Measurements from ENCODE around the gene MKNK2.
A peak's percentile ranks its signal among the peaks of the same experiment; 100 is the strongest.

Gene MKNK2

DNA sequence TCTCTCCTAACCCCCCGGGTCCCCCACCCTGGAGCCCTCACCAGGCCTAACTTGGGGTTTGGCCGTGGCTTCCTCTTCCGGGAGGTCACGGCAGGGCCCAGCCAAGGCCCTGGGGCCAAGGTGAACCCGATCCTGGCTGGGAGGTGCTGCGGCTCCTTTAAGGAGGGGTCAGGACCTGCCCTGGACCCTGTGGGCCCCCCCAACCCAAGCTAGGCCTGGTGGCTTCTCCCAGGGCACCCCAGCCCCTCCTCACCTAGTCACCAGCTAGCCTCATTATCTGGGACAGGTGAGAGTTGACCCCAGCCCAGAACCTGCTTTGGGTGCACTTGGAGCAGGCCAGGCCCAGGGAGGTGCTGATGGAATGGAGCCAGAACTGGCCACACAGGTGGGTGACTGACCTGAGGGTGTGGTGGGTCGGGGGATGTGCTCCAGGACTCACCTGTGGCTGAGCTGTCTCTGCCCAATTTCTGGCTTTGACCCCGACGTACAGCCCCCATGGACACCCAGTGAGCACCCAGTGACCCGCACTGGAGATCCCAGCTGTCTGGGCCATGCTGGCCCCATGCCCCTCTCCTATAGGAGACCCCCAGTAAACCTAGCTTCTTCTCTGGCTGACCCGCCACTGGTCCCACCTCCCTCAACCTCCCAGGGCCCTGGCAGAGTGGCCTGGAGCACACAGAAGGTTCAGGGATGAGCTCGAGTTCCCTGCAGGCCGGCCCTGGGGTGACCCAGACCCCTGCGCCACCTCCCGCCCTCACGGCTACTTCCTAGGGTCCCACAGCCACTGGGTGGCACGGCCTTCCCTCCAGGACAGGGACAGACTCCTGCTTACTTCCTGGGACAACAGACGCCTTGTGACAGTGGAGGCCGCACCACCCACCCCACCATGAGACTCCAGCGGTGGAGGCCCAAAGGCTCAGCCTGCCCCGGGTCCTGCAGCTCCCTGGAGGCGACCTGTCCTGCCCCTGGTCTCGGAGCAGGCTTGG, 6.7 kb upstream of the MKNK2 start:
- DNase-seq, result no peak

DNA sequence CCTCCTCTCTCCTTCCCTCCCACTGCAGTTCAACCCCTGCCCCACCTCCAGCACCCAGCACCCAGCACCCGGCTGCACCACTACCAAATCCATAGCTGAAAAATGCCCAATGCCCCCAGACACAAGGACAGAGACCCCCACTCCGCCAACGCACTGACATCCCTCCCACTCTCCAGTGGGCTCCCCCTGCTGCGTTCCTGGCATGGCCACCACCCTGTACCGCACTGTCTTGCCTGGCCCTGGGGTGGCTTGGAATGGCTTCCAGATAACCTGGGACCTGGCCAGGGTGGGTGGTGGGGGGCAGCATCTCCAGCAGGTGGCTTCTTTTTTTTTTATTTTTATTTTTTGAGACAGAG, 5.8 kb upstream of the MKNK2 start:
- no peak for DNase-seq

DNA sequence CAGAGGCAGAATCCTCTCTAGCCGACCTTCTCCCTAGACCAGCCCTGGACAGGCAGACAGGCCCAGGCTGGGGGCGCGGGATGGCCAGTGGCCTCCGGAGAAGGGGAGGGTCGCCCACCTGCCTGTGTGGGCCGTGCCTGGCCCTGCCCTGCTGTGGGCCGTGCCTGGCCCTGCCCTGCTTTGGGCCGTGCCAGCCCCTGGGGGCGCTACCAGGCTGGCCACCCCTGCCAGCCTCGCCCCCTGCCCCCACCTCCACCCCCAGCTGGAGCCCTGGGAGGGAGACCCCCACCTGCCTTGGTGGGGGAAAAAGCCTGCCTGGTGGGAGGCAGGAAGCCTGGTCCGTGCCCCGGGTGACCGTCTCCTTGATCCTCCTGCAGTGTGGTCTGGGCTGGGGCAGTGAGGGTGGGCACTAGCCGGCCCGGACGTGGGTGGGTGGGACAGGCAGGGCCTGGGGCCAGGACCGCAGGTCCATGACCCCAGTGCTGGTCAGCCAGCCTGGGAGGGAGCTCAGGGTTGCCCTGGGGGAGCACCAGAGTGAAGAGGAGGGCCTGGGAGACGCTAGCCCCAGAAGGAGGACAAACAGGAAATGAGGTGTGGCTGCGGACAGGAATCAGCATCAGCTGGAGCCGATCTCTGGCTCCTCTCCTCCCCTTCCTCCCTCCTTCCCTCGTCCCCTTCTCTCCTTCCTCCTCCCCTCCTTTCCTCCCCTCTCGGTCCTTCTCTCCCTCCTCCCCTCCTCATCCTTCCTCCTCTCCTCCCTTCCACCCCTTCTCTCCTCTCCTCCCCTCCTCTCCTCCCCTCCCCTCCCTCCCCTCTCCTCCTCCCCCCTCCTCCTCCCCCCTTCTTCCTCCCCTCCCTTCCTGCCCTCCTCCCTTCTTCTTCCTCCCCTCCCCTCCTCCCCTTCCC, 5.1 kb upstream of the MKNK2 start:
- DNase-seq, result no peak

DNA sequence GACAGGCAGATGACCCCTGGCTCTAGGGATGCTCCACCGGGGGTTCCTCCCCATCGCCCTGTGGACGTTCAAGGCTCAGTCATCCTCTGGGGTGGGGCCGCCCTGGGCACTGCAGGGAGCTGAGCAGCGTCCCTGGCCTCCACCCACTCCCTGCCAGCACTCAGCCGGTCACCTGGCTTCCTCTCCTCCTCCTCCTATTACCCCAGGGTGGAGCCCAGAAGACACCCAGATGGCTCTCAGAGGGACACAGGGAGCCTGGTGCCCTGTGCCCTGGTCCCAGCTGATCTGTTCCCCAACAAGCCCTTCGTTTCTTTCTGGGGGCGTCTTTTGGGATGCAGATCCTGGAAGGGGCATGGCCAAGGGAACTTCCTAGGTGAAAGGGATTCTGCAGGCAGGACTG, 3.7 kb upstream of the MKNK2 start:
- no peak for DNase-seq

DNA sequence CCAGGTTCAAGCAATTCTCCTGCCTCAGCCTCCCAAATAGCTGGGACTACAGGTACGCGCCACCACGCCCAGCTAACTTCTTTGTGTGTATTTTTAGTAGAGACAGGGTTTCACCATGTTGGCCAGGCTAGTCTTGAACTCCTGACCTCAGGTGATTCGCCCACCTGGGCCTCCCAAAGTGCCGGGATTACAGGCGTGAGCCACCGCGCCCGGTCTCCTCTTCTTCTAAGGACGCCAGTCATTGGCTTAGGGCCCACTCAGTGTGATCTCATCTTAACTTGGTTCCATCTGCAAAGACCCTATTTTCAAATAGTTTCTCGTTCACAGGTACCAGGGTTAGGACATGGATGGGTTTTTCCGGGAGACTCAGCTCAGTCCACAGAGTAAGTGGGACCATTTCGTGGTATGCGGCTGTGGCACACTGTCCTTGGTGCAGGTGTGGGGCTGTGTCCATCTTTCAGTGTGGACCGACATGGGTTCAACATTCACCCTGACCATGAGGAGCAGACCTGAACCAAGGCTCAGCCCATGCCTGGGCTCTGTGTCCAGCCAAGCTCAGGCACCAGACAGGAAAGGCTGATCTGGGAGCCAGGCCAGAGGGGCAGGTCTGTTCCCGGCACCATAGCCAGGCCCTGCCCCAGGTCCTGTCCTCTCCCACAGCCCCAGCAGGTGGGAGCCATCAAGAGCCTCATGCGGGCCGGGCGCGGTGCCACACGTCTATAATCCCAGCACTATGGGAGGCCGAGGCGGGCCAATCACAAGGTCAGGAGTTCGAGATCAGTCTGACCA, 2.8 kb upstream of the MKNK2 start:
- DNase-seq, result no peak

DNA sequence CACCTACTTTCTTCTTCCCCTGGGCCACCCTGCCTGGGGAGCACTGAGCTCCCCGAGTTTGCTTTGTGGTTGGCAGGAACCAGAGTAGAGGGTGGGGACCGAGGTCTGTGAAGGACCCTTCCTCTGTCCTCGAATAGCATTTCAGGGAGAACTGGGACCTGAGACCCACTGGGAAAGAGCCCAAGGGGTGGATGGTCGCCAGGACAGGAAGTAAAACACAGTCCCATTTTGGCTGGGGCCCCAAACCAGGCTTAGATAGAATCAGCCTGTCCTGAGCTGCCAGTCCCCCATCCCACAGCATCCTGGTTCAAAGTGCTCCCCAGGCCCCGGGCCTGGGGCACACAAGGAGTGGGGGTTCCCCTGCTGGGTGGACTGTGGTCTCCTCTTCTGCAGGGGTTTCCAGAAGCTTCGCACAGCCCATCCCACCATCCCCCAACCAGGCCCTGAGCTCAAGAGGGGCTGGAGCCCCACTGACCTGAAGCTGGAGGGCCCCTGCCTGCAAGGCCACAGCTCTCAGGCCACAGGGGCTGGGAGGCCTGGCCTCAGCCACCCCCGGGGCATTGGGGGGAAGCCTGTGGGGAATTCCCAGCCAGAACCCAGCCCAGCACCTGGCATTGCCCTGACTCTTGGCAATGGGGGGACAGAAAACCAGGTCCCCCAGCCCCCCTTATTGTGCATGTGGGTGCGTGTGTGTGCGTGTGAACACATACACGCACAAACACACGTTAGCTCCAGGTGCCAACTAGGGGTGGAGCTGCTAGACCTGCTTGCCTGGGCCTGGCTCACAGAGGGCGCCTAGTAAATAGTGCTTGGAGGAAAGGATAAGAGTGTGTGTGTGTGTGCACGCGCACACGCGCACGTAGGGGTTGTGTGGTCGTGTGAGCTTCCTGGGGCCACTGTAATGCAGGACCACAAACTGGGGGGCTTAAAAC, 995 bp upstream of the MKNK2 start:
- DNase-seq, result peak; percentile 53

DNA sequence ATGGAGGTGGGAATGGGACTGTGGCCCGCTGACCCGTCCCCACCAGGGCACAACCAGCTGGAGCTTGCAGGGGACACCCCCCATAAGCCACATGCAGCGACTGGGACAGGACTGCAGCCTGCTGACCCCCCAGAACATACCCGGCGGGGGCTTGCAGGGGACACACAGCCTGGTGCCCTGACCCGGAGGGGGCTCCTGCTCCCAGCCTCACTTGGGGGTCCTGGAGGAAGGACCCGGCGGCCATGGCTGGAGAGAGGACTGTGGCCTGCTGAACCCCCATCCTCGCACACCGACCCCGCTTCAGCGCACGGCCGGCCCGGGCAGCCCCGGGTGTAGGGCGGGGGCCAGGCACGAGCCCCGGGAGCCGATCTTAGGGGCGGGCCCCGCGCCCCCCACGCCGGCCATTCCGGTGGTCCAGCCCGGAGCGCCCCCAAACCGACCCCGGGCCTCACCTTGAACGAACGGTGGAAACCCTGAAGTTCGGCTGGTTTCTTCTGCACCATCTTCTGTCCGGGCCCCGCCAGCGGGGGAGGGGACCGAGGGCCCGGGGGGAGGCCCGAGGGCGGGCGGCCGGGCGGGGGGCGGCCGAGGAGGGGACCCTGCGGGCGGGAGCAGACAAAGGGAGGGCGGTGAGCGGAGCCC, 574 bp downstream of the MKNK2 start:
- no peak for DNase-seq

DNA sequence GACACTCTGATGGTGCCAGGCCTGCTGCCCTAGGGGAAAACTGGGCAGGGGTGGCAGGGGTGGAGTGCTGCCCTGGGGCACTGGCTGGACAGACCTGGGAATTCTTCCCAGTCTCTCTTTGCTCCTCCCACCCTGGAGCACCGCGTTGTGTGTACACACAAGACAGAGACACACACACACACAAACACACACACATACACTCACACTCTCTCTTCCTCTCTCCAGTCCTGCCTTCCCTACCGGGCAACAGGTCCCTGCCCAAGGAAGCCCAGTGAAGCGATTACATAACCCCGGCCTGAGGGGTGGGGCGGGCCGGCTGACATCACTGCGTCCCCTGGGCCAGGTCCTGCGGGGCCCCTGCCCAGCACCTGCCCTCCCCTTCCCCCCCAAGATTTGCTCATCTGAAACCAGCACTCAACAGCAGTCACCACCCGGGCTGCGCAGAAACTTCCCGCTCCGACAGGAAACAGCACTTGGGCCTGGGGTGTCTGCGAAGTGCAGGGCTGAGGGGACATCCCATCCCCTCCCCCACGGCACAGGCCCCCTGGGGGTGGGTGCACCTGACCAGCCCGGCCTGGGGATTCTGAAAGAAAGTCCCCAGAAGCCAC, 1.2 kb downstream of the MKNK2 start:
- DNase-seq, result peak; percentile 50

DNA sequence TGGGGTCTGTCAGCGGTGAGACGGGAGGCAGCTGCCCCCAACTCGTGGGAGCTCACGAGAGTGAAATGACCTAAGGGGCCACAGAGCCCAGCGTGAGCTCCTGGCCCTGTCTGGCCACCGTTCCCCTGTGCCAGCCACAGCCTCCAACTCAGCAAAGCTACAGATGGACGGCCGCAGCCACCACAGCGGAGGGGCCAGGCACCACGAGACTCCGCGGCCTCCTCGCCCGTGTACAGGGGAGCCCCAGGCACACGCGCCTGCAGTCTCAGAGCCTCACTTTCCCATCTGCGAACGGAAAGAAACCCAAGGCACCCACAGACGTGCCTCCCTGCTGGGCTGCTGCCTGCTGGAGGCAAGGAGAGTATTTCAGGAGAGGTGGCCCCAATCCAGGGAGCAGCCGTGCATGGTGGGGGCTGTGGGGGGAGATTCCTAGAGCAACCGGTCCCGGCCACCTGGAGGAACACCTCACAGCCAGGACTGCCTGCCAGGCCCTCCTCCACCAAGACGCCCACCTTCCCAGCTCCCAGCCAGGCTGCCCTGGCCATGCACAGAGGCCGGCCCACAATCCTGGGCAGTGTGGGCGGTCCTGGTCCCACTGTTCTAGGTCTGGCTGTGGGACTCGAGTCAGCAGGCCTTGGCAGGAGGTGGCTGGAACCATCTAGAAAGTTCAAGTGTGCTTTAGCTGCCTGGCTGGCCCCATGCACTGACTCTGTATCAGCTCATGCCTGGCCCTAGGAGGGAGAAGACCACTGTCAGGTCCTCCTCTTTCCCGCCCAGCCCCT, 1.9 kb downstream of the MKNK2 start:
- DNase-seq, result no peak

DNA sequence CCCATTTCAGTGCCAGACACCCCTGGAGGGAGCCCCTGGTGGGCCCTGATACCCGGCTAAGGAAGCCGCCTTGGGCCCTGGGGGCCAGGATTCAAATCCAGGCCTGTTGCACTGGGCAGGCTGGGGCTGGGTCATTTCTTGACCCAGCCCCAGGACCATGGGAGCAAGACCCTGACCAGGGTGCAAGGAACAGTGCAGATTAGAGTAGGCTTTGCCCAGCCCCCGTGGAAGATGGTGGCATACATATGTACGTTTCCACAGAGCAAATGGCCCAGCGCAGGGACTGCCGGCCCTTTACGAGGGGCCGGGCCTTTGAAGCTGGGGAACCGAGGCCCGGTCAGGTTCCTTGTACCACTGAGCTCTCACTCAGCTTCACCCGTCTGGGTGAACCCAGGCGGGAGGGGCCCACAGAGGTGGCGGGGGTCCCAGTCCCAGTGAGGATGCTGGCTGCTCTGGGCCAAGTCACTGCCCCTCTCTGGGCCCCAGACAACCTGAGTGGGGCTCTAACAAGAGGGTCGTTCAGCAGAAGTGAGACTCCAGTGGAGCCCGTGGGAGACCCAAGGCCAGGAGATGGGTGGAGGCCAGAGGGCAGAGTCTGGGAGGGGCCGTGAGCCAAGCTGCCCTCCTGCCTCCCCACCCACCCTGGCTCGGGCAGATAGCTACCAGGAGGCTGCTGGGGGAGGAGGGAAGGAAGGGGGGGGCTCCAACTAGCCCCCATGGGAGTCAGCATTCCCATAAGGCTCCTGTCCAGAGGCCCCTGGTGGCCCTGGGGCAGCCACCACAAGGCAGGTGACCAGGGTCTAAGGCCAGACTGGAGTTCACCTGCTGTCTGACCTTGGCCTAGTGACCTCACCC, 2.7 kb downstream of the MKNK2 start:
- DNase-seq, result no peak

DNA sequence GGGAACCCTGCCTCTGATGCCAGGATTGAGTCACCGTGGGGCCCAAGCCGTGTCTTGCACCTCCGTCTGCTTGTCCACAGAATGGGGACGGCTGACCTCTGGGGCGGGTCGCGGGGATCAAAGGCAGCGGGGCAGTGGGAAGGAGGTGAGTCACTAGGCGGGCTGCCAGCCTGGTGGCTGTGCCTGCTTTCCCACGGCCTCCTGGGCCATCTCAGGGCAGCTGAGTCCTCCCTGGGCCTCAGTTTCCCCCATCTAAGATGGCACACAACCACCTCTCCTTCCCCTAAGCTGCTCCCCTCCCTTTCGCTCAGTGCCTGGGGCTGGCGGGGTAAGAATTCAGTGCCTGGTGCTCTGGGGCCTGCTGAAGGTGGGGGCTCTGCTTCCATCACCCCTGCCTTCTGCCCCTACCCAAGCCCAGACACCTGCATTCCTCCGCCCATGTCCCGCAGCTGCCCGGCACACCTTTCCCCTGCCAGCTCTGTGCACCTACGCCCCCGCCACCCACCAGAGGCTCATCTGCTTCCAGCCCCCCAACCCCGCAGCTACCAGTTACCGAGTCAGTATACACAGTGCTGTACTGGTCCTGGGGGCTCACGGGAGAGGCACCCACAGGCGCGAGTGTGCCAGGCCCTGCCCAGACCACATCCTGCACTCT, 3.5 kb downstream of the MKNK2 start:
- DNase-seq, result no peak

DNA sequence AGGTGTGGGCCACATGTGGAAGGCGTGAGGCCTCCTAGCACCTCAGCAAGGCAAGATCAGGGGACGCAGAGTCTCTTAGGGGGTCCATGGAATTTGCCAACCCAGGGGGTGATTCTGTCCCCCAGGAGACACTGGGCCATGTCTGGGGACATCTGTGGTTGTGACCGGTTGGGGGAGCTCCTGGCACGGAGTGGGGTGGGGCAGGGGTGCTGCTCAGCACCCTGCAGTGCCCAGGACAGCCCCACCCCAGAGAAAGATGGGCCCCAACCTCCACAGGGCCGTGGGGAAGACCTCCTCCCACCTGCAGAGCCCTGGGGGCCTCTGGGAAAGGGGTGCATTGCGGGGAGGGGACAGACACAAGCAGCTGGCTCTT, 4.0 kb downstream of the MKNK2 start:
- DNase-seq, result no peak

DNA sequence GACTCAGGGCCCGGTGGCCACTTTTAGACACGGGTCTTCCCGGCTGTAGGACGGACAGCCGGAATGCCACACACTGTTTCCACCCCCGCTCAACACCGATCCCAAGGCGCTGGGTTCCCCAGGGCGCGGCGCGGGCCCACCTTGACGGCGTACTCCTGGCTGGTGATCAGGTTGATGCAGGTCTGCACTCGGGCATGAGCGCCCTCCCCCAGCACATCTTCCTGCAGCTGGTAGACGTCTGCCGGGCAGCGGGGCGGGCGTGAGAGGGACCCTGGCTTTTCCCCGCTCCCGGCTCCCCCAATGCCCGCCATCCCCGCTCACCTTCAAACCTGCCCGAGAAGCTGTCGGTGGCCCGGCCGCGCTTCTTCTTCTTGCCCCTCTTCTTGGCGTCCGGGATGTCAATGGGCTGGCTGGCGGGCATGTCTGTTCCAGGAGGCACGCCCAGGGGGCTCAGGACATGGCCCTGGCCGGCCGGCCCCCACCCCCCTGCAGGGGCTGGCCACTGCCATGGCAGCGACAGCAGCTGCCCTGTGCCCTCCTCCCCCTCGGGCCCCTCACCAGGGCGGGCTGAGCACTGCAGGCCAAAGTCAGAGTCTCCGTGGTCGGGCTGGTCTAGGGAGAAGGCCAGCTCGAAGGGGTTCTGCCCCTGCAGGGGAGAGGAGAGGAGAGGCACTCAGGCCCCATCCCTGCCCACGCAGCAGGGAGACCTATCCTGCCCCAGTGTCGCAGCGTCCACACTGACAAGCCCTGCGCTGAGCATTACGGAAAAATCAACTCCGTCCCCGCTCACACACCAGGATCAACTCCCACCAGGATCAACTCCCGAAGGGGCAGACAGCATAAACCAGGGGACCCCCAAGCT, 4.8 kb downstream of the MKNK2 start:
- no peak for DNase-seq

DNA sequence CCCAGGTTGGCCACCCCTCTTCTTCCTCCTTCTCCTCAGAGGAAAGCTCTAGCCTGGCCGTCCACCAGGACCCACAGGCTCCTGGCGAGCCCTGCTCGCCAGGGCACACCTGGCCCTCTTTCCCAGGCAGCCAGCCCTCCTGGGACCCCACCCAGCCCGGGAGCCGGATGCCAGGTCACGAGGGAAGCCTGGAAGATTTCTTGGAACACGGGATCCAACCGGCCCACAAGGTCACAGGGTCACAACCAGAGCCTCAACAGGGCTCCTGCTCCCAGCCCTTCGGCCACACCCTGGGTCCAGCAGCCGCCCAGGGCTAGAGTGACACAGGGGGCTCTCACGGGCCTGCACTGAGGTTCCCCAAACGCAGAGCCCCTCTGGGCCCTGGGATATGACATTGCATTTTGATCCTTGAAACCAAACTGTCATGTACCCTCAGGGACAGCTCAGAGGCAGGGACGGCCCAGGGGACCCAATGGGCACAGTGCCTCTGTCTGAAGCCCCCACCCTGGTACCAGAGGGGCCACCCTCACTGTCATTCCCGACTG, 5.5 kb downstream of the MKNK2 start:
- no peak for DNase-seq

DNA sequence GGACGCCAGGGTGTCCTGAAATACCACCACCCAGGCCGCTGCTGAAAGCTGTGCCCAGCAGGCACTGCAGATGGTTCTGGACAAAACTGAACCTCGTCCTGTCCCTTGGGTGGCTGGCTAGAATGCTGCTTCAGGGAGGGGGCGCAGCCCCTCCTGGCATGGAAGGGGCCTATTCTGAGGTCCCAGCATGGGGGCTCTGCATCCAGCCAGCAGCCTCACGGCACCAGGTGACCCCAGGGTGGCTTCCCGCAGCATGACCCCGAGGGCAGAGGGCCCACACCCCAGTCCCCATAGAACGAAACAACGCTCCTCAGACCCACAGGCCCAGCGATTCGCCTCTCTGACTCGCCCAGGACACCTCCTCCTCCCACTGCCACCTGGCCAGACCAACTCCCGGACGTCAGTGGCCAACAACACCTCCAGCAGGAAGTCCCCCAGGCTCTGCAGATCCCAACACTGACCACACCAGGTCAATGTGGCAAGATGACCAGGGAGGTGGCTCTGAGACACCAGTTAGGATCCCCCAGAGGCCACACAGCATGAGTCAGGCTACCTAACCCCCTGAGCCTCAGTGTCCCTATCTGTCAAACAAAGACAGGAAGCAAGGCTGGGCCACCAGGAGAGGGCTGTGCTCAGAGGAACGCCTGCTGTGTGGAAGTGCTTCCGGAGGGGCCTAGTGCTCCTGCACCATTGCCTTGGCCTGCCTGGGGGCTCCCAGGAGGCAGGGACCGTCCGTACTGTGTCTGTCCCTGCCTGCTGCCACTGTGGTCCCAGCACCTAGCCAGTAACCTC, 6.1 kb downstream of the MKNK2 start:
- no peak for DNase-seq
